GM12864 (cell line): Measurements from ENCODE around the gene RESF1.
"Not testable (repeated sequence)": the region's sequence is repeated elsewhere in the genome, so short reads cannot be mapped to it uniquely, and the experiment has no call there.

Experiments used
- DNase-seq: peaks from one replicate; pipeline ENCODE4 v3.0.0-alpha.2; 2011; ENCODE audit warnings: low read depth
- H3K4me3 ChIP-seq: 2 replicates; pipeline ENCODE4 v1.5.1; 2011; ENCODE audit warnings: mild to moderate bottlenecking, low read depth, low read length, control low read depth
- TF ChIP-seq, protein P1 (sequence below): IDR thresholded peaks from 2 replicates; pipeline ENCODE4 v1.5.1; 2011; ENCODE audit warnings: low read depth, mild to moderate bottlenecking, moderate library complexity, low read length, control low read depth, inconsistent platforms; ENCODE audit errors: missing control alignments

The RESF1 gene

DNA sequence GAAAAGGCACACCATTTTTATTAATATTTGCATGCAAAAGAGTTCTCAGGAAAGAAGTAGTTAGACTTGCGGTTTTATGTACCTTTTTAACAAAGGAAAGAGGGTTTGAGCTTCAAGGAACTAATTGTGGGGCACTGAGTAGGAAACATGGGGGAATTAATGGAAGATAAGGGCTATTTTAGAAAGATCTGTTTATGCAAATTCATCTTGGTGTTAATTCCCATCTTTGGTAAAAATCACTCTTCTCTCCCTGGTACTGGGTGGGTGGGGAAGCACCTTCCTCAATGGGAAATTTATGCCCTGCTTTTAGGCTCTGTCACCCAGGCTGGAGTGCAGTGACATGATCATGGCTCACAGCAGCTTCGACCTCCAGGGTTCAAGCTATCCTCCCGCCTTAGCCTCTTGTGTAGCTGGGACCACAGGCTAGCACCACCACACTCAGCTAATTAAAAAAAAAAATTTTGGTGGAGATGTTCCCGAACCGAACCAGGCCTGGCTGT lies 30.1 kb upstream of the RESF1 start:
- no peak for DNase-seq
- H3K4me3 ChIP-seq, result no peak overlapping the region; the same call in 1 of the 2 replicates
- TF ChIP-seq, protein P1, sequence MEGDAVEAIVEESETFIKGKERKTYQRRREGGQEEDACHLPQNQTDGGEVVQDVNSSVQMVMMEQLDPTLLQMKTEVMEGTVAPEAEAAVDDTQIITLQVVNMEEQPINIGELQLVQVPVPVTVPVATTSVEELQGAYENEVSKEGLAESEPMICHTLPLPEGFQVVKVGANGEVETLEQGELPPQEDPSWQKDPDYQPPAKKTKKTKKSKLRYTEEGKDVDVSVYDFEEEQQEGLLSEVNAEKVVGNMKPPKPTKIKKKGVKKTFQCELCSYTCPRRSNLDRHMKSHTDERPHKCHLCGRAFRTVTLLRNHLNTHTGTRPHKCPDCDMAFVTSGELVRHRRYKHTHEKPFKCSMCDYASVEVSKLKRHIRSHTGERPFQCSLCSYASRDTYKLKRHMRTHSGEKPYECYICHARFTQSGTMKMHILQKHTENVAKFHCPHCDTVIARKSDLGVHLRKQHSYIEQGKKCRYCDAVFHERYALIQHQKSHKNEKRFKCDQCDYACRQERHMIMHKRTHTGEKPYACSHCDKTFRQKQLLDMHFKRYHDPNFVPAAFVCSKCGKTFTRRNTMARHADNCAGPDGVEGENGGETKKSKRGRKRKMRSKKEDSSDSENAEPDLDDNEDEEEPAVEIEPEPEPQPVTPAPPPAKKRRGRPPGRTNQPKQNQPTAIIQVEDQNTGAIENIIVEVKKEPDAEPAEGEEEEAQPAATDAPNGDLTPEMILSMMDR, result no peak

DNA sequence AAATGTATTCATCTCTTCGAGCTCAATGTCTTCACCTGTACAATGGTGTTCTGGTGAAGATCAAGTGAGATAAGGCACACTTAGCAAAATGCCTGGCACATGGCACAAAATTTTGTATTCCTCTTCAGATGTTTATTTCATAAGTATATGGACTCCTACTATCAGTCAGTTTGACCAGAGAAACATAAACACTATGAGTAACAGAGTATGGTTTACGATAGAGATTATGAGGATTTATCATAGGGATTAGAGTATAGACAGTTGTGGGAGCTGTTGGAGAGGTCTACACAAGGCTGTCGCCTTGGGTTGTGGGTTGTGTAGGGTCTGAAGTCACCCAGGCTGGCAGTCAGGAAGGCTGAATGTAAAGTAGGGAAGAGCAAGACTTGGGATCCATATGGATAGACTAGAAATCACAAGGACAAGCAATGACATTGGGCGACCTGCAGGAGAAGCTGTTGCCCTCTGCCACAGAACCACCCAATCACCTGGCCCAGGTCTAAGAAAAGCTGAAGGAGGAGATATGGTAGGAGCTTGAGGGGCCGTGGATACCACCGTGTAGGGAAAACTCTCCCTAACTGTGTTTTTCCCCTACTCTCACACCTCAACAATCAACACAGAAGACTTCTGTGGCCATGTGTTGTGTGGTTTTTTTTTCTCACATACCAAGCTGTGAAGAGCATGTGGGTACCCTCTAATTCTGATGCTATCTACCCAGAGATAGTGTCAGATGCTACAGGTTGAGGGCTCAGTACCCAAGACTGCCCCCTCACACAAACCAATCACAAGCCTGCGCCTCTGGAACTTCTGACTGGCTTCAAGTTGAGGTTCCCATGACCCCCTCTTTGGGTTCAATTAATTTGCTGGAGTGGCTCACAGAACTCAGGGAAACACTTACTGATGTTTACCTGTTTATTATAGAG lies 27.2 kb upstream of the RESF1 start:
- no peak for DNase-seq
- H3K4me3 ChIP-seq, result no peak overlapping the region
- TF ChIP-seq, protein P1, result peak; percentile 14

DNA sequence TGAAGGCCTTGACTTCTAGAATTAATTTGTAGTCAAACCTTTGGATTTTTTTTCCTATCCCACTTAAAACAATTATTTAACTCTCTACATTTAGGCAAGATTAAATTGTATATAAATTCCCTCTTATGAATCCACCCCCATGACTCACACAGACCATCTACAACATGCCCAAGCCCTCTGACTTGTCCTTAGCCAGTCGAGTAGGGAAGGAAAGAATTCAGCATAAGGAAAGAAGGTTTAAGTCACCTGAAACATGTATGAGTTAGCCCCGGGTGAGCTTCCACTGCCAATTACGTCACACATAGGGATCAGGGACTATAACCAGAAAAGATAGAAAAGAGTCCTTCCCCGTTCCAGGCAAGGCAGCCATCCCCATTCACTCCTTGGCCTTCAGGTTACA lies 14.9 kb upstream of the RESF1 start:
- TF ChIP-seq, protein P1, result no peak
- no peak for DNase-seq
- no peak overlapping the region for H3K4me3 ChIP-seq

DNA sequence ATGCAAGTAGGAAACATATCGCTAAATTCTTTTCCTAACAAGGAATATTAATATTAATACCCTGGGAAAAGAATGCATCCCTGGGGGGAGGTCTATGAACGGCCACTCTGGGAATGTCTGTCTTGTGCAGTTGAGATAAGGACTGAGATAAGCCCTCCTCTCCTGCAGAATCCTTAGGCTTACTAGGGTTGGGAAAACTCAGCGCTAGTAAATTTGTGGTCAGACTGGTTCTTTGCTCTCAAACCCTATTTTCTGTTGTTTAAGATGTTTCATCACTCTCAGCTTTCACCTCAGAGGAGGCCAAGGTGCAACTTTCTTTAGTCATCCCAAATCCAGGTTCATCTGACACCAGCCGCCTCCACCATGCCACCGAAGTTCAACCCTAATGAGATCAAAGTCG lies 11.2 kb upstream of the RESF1 start:
- no peak overlapping the region for H3K4me3 ChIP-seq
- no peak for DNase-seq
- TF ChIP-seq, protein P1, result no peak

DNA sequence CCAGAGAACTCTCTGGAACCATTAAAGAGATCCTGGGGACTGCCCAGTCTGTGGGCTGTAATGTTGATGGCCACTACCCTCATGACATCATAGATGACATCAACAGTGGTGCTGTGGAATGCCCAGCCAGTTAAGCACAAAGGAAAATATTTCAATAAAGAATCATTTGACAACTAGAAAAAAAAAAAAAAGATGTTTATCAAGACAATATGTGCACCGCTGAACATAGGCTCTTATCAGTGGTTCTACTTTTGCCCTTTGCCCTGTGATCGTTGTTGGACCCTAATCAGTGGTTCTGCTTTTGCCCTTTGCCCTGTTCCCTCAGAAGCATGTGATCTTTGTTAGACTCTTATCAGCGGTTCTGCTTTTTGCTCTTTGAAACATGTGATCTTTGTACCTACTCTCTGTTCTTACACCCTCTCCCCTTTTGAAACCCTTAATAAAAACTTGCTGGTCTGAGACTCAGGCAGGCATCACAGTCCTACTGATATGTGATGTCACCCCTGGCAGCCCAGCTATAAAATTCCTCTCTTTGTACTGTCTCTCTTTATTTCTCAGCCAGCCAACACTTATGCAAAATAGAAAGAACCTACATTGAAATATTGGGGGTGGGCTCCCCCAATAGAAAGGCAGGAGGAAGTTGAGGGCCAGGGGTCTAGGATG lies 10.4 kb upstream of the RESF1 start:
- not testable (repeated sequence) for DNase-seq, H3K4me3 ChIP-seq

DNA sequence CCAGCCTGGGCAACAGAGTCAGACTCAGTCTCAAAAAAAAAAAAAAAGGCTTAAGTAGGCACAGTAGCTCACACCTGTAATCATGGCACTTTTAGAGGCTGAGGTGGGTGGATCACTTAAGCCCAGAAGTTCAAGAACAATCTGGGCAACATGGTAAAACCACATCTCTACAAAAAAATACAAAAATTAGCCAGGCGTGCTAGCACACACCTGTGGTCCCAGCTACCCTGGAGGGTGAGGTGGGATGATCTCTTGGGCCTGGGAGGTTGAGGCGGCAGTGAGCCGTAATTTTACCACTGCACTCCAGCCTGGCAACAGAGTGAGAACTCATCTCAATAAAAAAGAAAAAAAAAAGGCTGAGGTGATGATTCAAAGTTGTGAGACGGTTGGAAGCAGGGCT lies 9.1 kb upstream of the RESF1 start:
- no peak for DNase-seq

DNA sequence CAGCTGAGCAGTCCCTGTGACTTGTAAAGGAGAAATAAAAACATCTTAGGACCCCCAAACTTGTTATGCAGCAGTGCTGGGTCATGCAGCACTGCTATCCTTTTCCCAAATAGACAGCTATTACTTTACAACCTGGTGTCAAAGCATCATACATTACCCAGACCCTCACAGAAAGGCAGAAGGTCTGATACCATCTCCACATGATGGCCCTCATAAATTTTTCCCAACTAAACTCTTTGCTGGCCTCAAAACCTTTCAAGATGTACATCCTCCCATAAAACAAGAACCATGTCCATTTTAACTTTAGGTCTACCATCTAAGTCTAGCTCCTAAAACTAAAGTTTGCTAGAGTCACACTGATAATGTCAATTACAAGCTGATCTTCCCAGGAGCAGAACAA lies 8.7 kb upstream of the RESF1 start:
- no peak overlapping the region for H3K4me3 ChIP-seq
- TF ChIP-seq, protein P1, result no peak
- no peak for DNase-seq

More for the DNA sequence above, 9.1 kb upstream of the RESF1 start:
- TF ChIP-seq, protein P1, result no peak
- no peak overlapping the region for H3K4me3 ChIP-seq
